H1 (cell line): Measurements from ENCODE around the gene CCDC117. TPM values are rescaled to one million over a fixed set of nuclear protein-coding genes. Genes with fewer than 3 reads are reported as not detected.

ENCODE experiments used
- CTCF ChIA-PET: fragments of 300-600 bp; sonication (Branson Sonifier 250); formaldehyde crosslinking; loops from one replicate; lab custom pipeline; 2021; ENCODE audit not compliant: partially characterized antibody; lab: Charles Lee
- POLR2A ChIA-PET: fragments of 300-600 bp; sonication (Branson Sonifier 250); formaldehyde crosslinking; loops from one replicate; lab custom pipeline; 2021; ENCODE audit warnings: inconsistent platforms; ENCODE audit not compliant: partially characterized antibody; lab: Charles Lee
- DNase-seq, 2 experiments: peaks; one replicate each; pipeline versions ENCODE4 v3.0.0 to v3.0.0-alpha.2; 2010 to 2022; ENCODE audit warnings: low spot score in 2 of 2, low read depth in 1 of 2, mixed read lengths in 1 of 2
- FAIRE-seq: peaks from 2 replicates; lab custom pipeline; 2011; peaks lifted over from hg19 to GRCh38; lab: Jason Lieb, UNC
- H2AFZ ChIP-seq: 2 replicates; pipeline ENCODE4 v1.8.1; 2012; ENCODE audit warnings: low read length, inconsistent platforms
- H2AK5ac ChIP-seq: 2 replicates; pipeline ENCODE4 v1.6.1; 2013; ENCODE audit warnings: low read depth, low read length
- H2BK120ac ChIP-seq: replicated peaks from 2 replicates; pipeline ENCODE3; 2013; ENCODE audit warnings: low read depth, low read length, inconsistent platforms
- H2BK12ac ChIP-seq: 2 replicates; pipeline ENCODE4 v1.6.1; 2013; ENCODE audit warnings: low read depth, low read length
- H2BK15ac ChIP-seq: 2 replicates; pipeline ENCODE4 v1.6.1; 2013; ENCODE audit warnings: low read length
- H2BK20ac ChIP-seq: 2 replicates; pipeline ENCODE4 v1.6.1; 2013; ENCODE audit warnings: low read length
- H2BK5ac ChIP-seq: 2 replicates; pipeline ENCODE4 v1.6.1; 2013; ENCODE audit warnings: low read depth, low read length
- H3K14ac ChIP-seq: 2 replicates; pipeline ENCODE4 v1.6.1; 2013; ENCODE audit warnings: inconsistent platforms; ENCODE audit not compliant: insufficient read length
- H3K18ac ChIP-seq: 2 replicates; pipeline ENCODE4 v1.6.1; 2013; ENCODE audit warnings: low read length; ENCODE audit errors: extremely low read depth
- H3K23ac ChIP-seq: 2 replicates; pipeline ENCODE4 v1.6.1; 2013; ENCODE audit warnings: inconsistent platforms; ENCODE audit not compliant: insufficient read length
- H3K23me2 ChIP-seq: 2 replicates; pipeline ENCODE4 v1.6.1; 2013; ENCODE audit warnings: low read depth, low read length
- H3K27ac ChIP-seq: 2 replicates; pipeline ENCODE4 v1.6.1; 2011; ENCODE audit warnings: low read depth, low read length, inconsistent platforms
- H3K27me3 ChIP-seq, 4 experiments: replicated peaks in 1 of 4; 1 replicate in 1 of 4; 2 replicates in 3 of 4; pipeline versions ENCODE4 v1.6.1 to v1.8.1; 2011 to 2013; ENCODE audit warnings: low read length in 3 of 4, mild to moderate bottlenecking in 3 of 4, inconsistent platforms in 2 of 4, mixed read lengths in 2 of 4, moderate library complexity in 1 of 4; ENCODE audit not compliant: control insufficient read depth in 3 of 4, insufficient read depth in 3 of 4; ENCODE audit errors: extremely low read depth in 1 of 4
- H3K36me3 ChIP-seq, 4 experiments: 2 replicates each; pipeline versions ENCODE4 v1.6.1 to v1.8.1; 2011 to 2013; ENCODE audit warnings: mild to moderate bottlenecking in 4 of 4, low read length in 3 of 4, moderate library complexity in 2 of 4, control low read depth in 1 of 4, inconsistent platforms in 1 of 4; ENCODE audit not compliant: insufficient read depth in 4 of 4, control insufficient read depth in 2 of 4
- H3K4ac ChIP-seq: replicated peaks from 2 replicates; pipeline ENCODE3; 2013; ENCODE audit warnings: low read length, low read depth, mixed read lengths, inconsistent platforms; ENCODE audit not compliant: insufficient read length
- H3K4me1 ChIP-seq, 4 experiments: replicated peaks in 1 of 4; 1 replicate in 1 of 4; 2 replicates in 3 of 4; pipeline versions ENCODE4 v1.6.1 to v1.8.1; 2011 to 2013; ENCODE audit warnings: low read length in 3 of 4, inconsistent platforms in 2 of 4, mixed read lengths in 1 of 4; ENCODE audit not compliant: insufficient read depth in 4 of 4, control insufficient read depth in 3 of 4
- H3K4me2 ChIP-seq, 2 experiments: 2 replicates each; pipeline versions ENCODE4 v1.6.1 to v1.8.1; 2011 to 2013; ENCODE audit warnings: low read depth in 2 of 2, low read length in 2 of 2, control low read depth in 1 of 2, inconsistent platforms in 1 of 2, mild to moderate bottlenecking in 1 of 2; ENCODE audit not compliant: insufficient read depth in 1 of 2
- H3K4me3 ChIP-seq, 4 experiments: fragments of 200-600, 300-600 bp in 1 of 4; sonication (generic), shearing (Covaris generic), sonication (Bioruptor Twin) in 1 of 4; 2 replicates each; pipeline versions ENCODE4 v1.5.1 to v1.8.1; 2011 to 2016; ENCODE audit warnings: low read length in 4 of 4, low read depth in 3 of 4, control low read depth in 2 of 4, inconsistent platforms in 2 of 4, mild to moderate bottlenecking in 2 of 4, mixed read lengths in 1 of 4, moderate library complexity in 1 of 4; ENCODE audit not compliant: insufficient read depth in 2 of 4; ENCODE audit errors: extremely low read depth in 1 of 4
- H3K56ac ChIP-seq: replicated peaks from 2 replicates; pipeline ENCODE3; 2013; ENCODE audit warnings: low read depth, mild to moderate bottlenecking, mixed read lengths, low read length, inconsistent platforms; ENCODE audit not compliant: insufficient read length
- H3K79me1 ChIP-seq: 2 replicates; pipeline ENCODE4 v1.6.1; 2013; ENCODE audit warnings: low read depth, low read length, control low read depth
- H3K79me2 ChIP-seq, 2 experiments: 2 replicates each; pipeline versions ENCODE4 v1.6.1 to v1.8.1; 2012 to 2013; ENCODE audit warnings: low read length in 2 of 2, mild to moderate bottlenecking in 2 of 2, inconsistent platforms in 1 of 2; ENCODE audit not compliant: insufficient read depth in 2 of 2, control insufficient read depth in 1 of 2
- H3K9ac ChIP-seq, 4 experiments: replicated peaks in 1 of 4; 1 replicate in 1 of 4; 2 replicates in 3 of 4; pipeline versions ENCODE4 v1.6.1 to v1.8.1; 2011 to 2013; ENCODE audit warnings: low read depth in 3 of 4, low read length in 3 of 4, control low read depth in 2 of 4, mild to moderate bottlenecking in 2 of 4, moderate library complexity in 2 of 4, inconsistent platforms in 1 of 4; ENCODE audit errors: extremely low read depth in 1 of 4
- H3K9me3 ChIP-seq, 2 experiments: 2 replicates each; pipeline versions ENCODE4 v1.6.1 to v1.8.1; 2012 to 2013; ENCODE audit warnings: mild to moderate bottlenecking in 2 of 2, moderate library complexity in 2 of 2, control low read depth in 1 of 2, inconsistent platforms in 1 of 2, low read depth in 1 of 2, low read length in 1 of 2, mixed read lengths in 1 of 2; ENCODE audit not compliant: insufficient read depth in 2 of 2
- H4K20me1 ChIP-seq, 2 experiments: replicated peaks in 1 of 2; 2 replicates each; pipeline versions ENCODE3 to v1.8.1; 2011 to 2013; ENCODE audit warnings: inconsistent platforms in 2 of 2, low read length in 2 of 2, mild to moderate bottlenecking in 1 of 2; ENCODE audit not compliant: insufficient read depth in 2 of 2, control insufficient read depth in 1 of 2
- H4K5ac ChIP-seq: 2 replicates; pipeline ENCODE4 v1.6.1; 2013; ENCODE audit warnings: low read length, low read depth, mixed read lengths, inconsistent platforms; ENCODE audit not compliant: insufficient read length
- H4K8ac ChIP-seq: 2 replicates; pipeline ENCODE4 v1.8.0; 2013; ENCODE audit warnings: mild to moderate bottlenecking, moderate library complexity, low read length, inconsistent platforms; ENCODE audit not compliant: insufficient read depth; ENCODE audit errors: extremely low read depth
- H4K91ac ChIP-seq: replicated peaks from 2 replicates; pipeline ENCODE3; 2013; ENCODE audit warnings: low read length, mixed read lengths, inconsistent platforms; ENCODE audit not compliant: insufficient read length
- WGBS, 2 experiments: shearing (Covaris generic) in 1 of 2; methylation state at CpG; one replicate each; pipeline versions ENCODE4 v1.1.6 to v1.1.7; 2013 to 2015; ENCODE audit warnings: low lambda C conversion rate in 2 of 2, mixed read lengths in 2 of 2, inconsistent platforms in 1 of 2, low coverage in 1 of 2, missing lambda C conversion rate in 1 of 2; ENCODE audit not compliant: insufficient replicate concordance in 2 of 2, insufficient coverage in 1 of 2, insufficient read length in 1 of 2; ENCODE audit errors: extremely low coverage in 1 of 2, missing lambda C conversion rate in 1 of 2; 5-methylcytosine and 5-hydroxymethylcytosine counted together
- polyA plus RNA-seq, 7 experiments: library from polyadenylated mRNA; depleted of rRNA in 3 of 7; stranded (reverse) in 5 of 7; unstranded in 2 of 7; fragments of >200 nt in 5 of 7; fragments of 200-250 nt in 2 of 7; gene quantifications; 1 replicate in 5 of 7; 2 replicates in 1 of 7; 4 replicates in 1 of 7; pipeline versions ENCODE4 v1.2.1 to v1.2.3, GENCODE V29; 2011 to 2013; ENCODE audit warnings: missing spikeins in 2 of 7, mixed read lengths in 2 of 7
- total RNA-seq: library from RNA; stranded (reverse); fragmentation: NEBNext Ultra II Directional; extraction: Animal tissue kit (Norgen Biotek cat#: 25700); gene quantifications from 2 replicates; pipeline ENCODE4 v1.2.1, GENCODE V29; 2021

Gene CCDC117
- total and polyA plus RNA-seq, 2 of the 8 experiments (the other 6 are each of a cell fraction or from before 2014, with no cell fraction given): 9.1 to 43.1 TPM

- H4K91ac ChIP-seq: no peak overlapping the region
- H3K79me1 ChIP-seq: no peaks in the 10 kb centered on the region
- H3K9me3 ChIP-seq: no peaks in the 10 kb centered on the region
- 91% methylated on average over 9 of the region's 11 CpGs; no CpG with 5 or more reads in 1 of the 2 experiments for WGBS, 2 experiments
- no peak overlapping the region for H2BK20ac ChIP-seq
- no peak overlapping the region for H2AK5ac ChIP-seq
- DNase-seq: no peak
- H2BK15ac ChIP-seq: no peak overlapping the region
- H3K14ac ChIP-seq: no peak overlapping the region
- H2BK12ac ChIP-seq: no peak overlapping the region
- peaks cover 5% of the 10 kb centered on the region; the same call in 1 of the 2 replicates for H3K23me2 ChIP-seq
- no peaks in the 10 kb centered on the region for H3K79me2 ChIP-seq
- no peaks in the 10 kb centered on the region for H3K36me3 ChIP-seq
- H3K56ac ChIP-seq: no peak overlapping the region
- ChIA-PET POLR2A (no interaction called here), CTCF (interaction anchor here (2.7 kb wide), 1 partner anchor 205 kb away, joined by 11 read pairs; no protein-coding TSS in a partner anchor)
- peaks cover 0 to 2% of the 10 kb centered on the region in 2 experiments for H4K20me1 ChIP-seq
- H3K4me1 ChIP-seq: no peaks in the 10 kb centered on the region; a peak in 1 of 7 replicates
- no peak overlapping the region for H2BK120ac ChIP-seq
- no peak overlapping the region for H3K23ac ChIP-seq
- H3K4ac ChIP-seq: no peak overlapping the region
- H4K8ac ChIP-seq: no peak overlapping the region; the same call in 1 of the 2 replicates
- no peak overlapping the region for H3K4me3 ChIP-seq
- H3K4me2 ChIP-seq: no peak overlapping the region
- H3K27ac ChIP-seq: no peak overlapping the region
- no peaks in the 10 kb centered on the region for H3K27me3 ChIP-seq
- no peak overlapping the region for H2AFZ ChIP-seq
- no peak overlapping the region for H3K9ac ChIP-seq
- H4K5ac ChIP-seq: no peak overlapping the region
- H3K18ac ChIP-seq: no peak overlapping the region
- no peak for FAIRE-seq
- H2BK5ac ChIP-seq: no peak overlapping the region
Measured at GRCh38 chr22:28835630-28836189, 63.2 kb downstream of the CCDC117 start.
